Panc1 (cell line): ENCODE data around the gene KLHL3. TPM values are rescaled to one million over a fixed set of nuclear protein-coding genes. Genes with fewer than 3 reads are reported as not detected.

Source experiments
- ATAC-seq: fragments of 200-7000 bp; cut with Tn5 transposase; 2 replicates; pipeline ENCODE4 v1.9.1; 2020; ENCODE audit warnings: mild to moderate bottlenecking, moderate library complexity
- BruUV-seq: library from RNA; stranded (reverse); fragments of 400-500 nt; replicated peaks from 2 replicates; lab custom pipeline; 2021; lab: Mats Ljungman, UMichigan
- CTCF ChIA-PET: fragments of 300-600 bp; sonication (Branson Sonifier 250); formaldehyde crosslinking; loops from one replicate; lab custom pipeline; 2022; ENCODE audit warnings: antibody characterized with exemption; lab: Charles Lee
- POLR2A ChIA-PET: fragments of 300-600 bp; sonication (Branson Sonifier 250); formaldehyde crosslinking; loops from one replicate; lab custom pipeline; 2022; ENCODE audit warnings: antibody characterized with exemption; lab: Charles Lee
- DNase-seq: peaks from one replicate; pipeline ENCODE4 v3.0.0-alpha.2; 2010; ENCODE audit warnings: low read depth, low spot score
- H3K27ac ChIP-seq: 2 replicates; pipeline ENCODE4 v1.5.1; 2011; ENCODE audit warnings: mild to moderate bottlenecking, low read length, inconsistent platforms
- H3K27me3 ChIP-seq: fragments of 200-500 bp; sonication (Bioruptor generic); 2 replicates; pipeline ENCODE4 v1.6.0; 2014; ENCODE audit warnings: low read length, inconsistent platforms; ENCODE audit not compliant: control insufficient read depth, insufficient read depth
- H3K36me3 ChIP-seq: fragments of 200-500 bp; sonication (Bioruptor generic); 2 replicates; pipeline ENCODE4 v1.5.1; 2014; ENCODE audit warnings: inconsistent platforms, mild to moderate bottlenecking, low read length, moderate library complexity; ENCODE audit not compliant: control insufficient read depth, insufficient read depth
- H3K4me1 ChIP-seq: 2 replicates; pipeline ENCODE4 v1.5.1; 2011; ENCODE audit warnings: inconsistent platforms, mild to moderate bottlenecking, low read length, moderate library complexity; ENCODE audit not compliant: control insufficient read depth, insufficient read depth
- H3K4me3 ChIP-seq, 2 experiments: 2 replicates each; pipeline ENCODE4 v1.5.1; 2011 to 2012; ENCODE audit warnings: low read depth in 2 of 2, low read length in 2 of 2, mild to moderate bottlenecking in 2 of 2, inconsistent platforms in 1 of 2, moderate library complexity in 1 of 2
- H3K9me3 ChIP-seq: fragments of 200-500 bp; sonication (Bioruptor generic); 2 replicates; pipeline ENCODE4 v1.5.1; 2014; ENCODE audit warnings: low read depth, mild to moderate bottlenecking, inconsistent platforms, low read length, moderate library complexity; ENCODE audit not compliant: control insufficient read depth, insufficient read depth
- CTCF ChIP-seq: fragments of 450-650 bp; IDR thresholded peaks from 2 replicates; pipeline ENCODE4 v1.5.1; 2017; ENCODE audit warnings: mild to moderate bottlenecking
- POLR2AphosphoS5 ChIP-seq: IDR thresholded peaks from 2 replicates; pipeline ENCODE4 v1.6.1; 2012; ENCODE audit warnings: mild to moderate bottlenecking, low read depth, low read length, moderate library complexity
- REST ChIP-seq, 2 experiments: IDR thresholded peaks; 2 replicates each; pipeline ENCODE4 v1.6.1; 2011 to 2012; ENCODE audit warnings: low read depth in 2 of 2, control low read depth in 1 of 2, low read length in 1 of 2, mild to moderate bottlenecking in 1 of 2, moderate library complexity in 1 of 2; ENCODE audit not compliant: insufficient read depth in 1 of 2
- SIN3A ChIP-seq: IDR thresholded peaks from 2 replicates; pipeline ENCODE4 v1.6.1; 2012; ENCODE audit warnings: low read depth, mild to moderate bottlenecking, low read length, moderate library complexity, borderline replicate concordance; ENCODE audit not compliant: insufficient read depth
- TCF7L2 ChIP-seq: IDR thresholded peaks from 2 replicates; pipeline ENCODE4 v1.6.1; 2011; ENCODE audit warnings: mild to moderate bottlenecking, low read depth, low read length, inconsistent platforms
- in situ Hi-C: cut with HindIII; loops from 2 replicates; pipeline ENCODE4 v1.10.0; 2016; ENCODE audit warnings: low sequenced_read_pairs, low pct_unique_long_range_greater_than_20kb
- intact Hi-C: fragments of 100-400 bp; cut with micrococcal nuclease; formaldehyde crosslinking; loops from one replicate; pipeline ENCODE4 v1.10.0; 2022; ENCODE audit not compliant: unreplicated experiment
- total RNA-seq: library from RNA; stranded (reverse); gene quantifications from one replicate; pipeline ENCODE4 v1.2.1, GENCODE V29; 2021; ENCODE audit not compliant: unreplicated experiment

Gene KLHL3
- total RNA-seq, 1 experiment from 2014 or later, result 1.9 TPM

- TF ChIP-seq SIN3A (no peak), POLR2AphosphoS5 (no peak), TCF7L2 (no peak), CTCF (no peak), REST (IDR thresholded peaks at IDR 0.05; ENCODE audit: insufficient read depth in 1 of 2, low read depth in 2 of 2, low read length in 1 of 2) (no peak)
- H3K4me1 ChIP-seq, result no peaks in the 10 kb centered on the region
- intact Hi-C loops (no loop called here), in situ Hi-C loops (no loop called here)
- no peak overlapping the region for H3K27ac ChIP-seq
- peaks cover 21% of the 10 kb centered on the region for H3K27me3 ChIP-seq
- ChIA-PET CTCF (no interaction called here), POLR2A (no interaction called here)
- H3K36me3 ChIP-seq, result no peaks in the 10 kb centered on the region
- ATAC-seq (no peak), DNase-seq (no peak)
- H3K9me3 ChIP-seq, result no peaks in the 10 kb centered on the region
- H3K4me3 ChIP-seq, result no peak overlapping the region
- no TSS peak for BruUV-seq
Observed at GRCh38 chr5:137607771-137608170, 128.1 kb downstream of the KLHL3 start.

GRCh38 chr5:137606401-137606800 is 129.5 kb downstream of the KLHL3 start:
- Histone ChIP-seq H3K4me3 (no peak overlapping the region), H3K36me3 (no peaks in the 10 kb centered on the region), H3K27me3 (peaks cover 21% of the 10 kb centered on the region), H3K27ac (no peak overlapping the region), H3K4me1 (no peaks in the 10 kb centered on the region), H3K9me3 (no peaks in the 10 kb centered on the region)
- in situ Hi-C loops, result no loop called here
- CTCF ChIA-PET, result no interaction called here
- DNase-seq, result no peak
- POLR2A ChIA-PET, result no interaction called here
- no peak for TF ChIP-seq SIN3A
- no peak for TF ChIP-seq POLR2AphosphoS5
- TF ChIP-seq CTCF, result no peak
- TF ChIP-seq REST (IDR thresholded peaks at IDR 0.05; ENCODE audit: insufficient read depth in 1 of 2, low read depth in 2 of 2, low read length in 1 of 2), result no peak
- no peak for TF ChIP-seq TCF7L2
- BruUV-seq, result no TSS peak
- ATAC-seq, result no peak
- intact Hi-C loops, result no loop called here
